Activated CD8-positive, alpha-beta memory T cell treated with anti-CD3 and anti-CD28 coated beads, Interleukin-2, amount 50 U/mL, for 1 hour (primary cell): ENCODE measurements around the gene SLC7A4.
"Not testable (repeated sequence)": the region's sequence is repeated elsewhere in the genome, so short reads cannot be mapped to it uniquely, and the experiment has no call there.

Experiments
- DNase-seq: peaks from one replicate; pipeline ENCODE4 v3.0.0-alpha.2; 2020; ENCODE audit errors: extremely low read depth

Gene SLC7A4

DNA sequence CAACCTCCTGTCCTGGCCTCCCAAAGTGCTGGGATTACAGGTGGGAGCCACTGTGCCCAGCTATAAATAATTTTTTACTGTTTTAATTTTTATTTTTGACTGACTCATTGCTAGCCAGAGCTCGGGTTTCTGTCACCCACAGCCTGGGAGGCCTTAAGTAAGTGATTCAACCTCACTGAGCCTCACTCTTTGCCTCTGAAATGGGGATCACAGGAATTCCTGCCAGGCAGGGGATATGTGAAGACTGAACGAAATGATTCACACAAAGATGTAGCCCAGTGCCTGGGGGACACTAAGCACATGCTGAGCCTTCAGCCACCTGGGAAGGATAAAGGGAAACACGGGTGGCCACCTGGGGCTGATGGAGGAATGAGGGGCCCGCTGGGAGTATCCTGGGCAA lies 9.6 kb upstream of the SLC7A4 start:
- no peak for DNase-seq

DNA sequence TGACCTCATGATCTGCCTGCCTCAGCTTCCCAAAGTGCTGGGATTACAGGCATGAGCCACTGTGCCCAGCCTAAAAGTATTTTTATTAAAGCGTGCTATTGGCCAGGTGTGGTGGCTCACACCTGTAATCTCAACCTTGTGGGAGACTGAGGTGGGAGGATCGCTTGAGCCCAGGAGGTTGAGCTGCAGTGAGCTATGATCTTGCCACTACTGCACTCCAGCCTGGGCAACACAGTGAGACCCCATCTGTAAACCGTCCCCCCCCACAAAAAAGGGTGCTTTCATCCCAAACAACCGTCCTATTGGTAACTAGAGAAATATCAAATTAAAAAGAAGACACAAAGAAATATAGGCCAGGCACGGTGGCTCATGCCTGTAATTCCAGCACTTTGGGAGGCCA lies 6.8 kb upstream of the SLC7A4 start:
- DNase-seq, result not testable (repeated sequence)

DNA sequence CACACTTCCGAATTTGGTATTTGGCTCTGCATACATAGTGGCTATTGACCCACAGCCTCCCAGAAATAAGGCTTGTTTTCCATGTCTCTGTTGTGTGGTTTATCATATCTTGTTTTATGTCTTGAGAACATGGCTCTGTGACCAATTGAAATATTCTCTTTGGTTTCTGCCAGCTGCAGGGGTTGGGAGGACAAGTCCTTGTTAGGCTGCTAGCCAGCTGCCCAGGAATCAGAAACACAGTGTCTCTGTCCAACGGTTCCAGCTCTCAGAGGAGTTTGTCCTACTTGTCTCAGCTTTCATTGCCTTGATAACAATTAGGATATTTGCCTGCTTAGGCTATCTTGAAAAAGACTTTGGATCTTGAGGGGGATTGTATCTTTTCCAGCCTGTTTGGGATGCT lies 6.0 kb upstream of the SLC7A4 start:
- no peak for DNase-seq

DNA sequence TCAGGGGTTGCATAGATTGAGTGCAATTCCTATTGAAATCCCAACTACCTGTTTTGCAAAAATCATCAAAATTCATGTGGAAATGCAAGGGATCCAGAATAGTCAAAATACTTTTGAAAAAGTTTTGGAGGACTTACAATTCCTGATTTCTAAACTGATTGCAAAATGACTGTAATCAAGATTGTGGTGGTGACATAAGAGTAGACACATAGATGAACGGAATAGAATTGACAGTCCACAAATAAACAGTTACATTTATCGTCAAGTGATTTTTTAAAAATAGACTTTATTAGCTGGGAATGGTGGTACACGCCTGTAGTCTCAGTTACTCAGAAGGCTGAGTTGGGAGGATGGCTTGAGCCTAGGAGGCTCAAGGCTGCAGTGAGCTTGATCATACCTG lies 2.6 kb upstream of the SLC7A4 start:
- DNase-seq, result no peak

DNA sequence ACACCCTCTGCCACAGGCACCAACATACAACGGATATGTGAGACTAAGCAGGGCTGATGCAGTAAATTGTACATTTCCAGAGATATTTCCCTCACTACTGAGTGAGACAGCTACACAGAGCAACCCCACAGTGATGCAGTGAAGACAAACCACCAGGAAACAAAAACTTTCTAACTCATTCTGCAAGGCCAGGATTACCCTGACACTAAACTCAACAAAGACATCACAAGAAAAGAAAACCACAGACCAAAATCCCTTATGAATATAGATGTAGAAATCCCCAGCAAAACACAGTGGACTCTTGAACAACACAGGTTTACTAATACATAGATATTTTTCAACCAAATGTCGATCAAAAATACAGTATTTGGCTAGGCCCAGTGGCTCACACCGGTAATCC lies 1.5 kb upstream of the SLC7A4 start:
- no peak for DNase-seq

DNA sequence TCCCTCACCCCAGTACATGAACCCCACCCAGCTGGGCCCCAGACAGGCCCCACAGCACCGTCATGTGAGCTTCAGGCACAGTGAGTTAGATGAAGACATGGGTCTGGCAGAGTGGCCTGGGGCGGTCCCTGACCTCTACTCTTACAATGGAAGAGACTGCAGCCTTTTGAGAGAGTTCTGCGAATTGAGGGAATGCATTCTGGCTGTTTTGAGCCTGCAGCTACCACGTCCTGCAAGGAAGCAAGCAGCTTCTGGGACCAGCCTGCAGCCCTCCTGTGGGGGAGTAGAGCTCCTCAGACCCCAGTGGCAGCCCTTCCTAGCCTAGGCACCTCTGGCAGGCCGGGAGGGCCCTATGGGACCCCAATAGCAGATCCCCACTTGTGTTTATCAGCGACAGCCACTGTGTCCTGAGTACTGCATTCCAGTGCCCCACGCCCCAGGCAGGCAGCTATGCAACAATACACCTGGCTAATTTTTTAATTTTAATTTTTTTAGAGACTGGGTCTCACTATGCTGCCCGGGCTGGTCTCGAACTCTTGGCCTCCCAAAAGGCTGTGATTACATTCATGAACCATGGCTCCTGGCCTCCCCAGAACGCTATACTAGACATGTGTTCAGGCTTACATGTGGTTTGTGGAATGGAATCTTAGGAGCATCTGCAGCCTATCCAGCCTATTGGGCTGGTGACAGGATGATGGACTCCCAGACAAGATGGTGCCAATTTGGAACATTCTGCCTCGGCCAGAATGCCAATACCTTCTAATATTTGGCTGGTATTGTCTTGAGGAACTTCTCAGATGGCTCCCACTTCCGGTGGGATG lies 717 bp upstream of the SLC7A4 start:
- no peak for DNase-seq

DNA sequence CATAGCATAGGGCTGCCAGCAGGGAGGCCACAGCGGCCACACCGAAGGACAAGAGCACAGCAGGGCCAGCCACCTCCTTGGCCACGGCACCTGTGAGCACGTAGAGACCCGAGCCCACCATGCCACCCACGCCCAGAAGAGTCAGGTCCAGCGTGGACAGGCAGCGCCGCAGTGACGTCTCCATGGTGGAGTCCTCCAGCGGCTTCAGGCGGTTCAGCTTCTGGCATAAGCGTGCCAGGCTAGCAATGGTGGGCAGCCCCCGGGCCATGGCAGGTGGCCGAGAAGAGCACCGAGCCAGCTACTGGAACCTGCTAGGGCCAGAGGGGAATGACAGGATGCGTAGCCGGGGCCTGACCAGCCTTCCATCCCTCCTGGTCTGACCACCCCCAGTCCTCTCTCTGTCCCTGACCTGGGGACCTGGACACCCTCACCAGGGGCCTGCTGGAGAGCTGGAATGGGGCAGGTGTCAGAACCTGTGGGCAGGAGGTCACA lies 770 bp downstream of the SLC7A4 start:
- DNase-seq, result no peak

DNA sequence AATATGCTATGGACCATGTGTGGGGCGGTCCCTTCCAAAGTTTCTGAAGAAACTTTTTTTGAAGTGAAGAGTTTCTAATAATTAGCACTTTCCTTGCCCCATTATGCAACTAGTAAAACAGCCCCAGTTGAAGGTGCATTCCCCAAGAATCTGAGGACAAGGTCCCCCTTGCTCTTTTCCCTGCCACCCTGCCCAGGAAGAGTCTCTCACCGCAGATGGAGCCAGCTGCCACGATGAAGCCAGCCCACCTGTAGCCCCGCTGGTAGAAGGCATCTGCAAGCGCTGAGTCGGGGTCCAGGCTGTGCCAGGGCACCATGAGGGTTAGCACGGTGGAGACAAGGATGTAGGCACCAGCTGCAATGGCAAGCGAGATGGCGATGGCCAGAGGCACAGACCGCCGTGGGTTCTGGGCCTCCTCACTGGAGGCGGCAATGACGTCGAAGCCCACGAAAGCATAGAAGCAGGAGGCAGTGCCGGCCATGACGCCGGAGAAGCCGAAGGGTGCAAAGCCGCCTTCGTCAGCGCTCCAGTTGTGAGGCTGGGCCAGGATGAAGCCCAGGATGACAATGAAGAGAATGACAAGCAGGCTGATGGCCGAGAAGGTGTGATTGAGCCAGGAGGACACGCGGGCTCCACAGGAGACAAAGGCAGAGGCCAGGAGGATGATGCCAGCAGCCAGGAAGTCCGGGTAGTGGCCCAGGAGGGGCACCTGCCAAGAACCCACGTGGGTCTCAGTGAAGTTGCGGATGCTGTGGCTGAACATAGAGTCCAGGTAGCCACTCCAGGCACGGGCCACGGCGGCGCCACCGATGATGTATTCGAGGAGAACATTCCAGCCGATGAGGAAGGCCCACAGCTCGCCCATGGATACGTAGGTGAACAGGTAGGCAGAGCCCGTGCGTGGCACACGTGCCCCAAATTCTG lies 1.5 kb downstream of the SLC7A4 start:
- DNase-seq, result no peak

DNA sequence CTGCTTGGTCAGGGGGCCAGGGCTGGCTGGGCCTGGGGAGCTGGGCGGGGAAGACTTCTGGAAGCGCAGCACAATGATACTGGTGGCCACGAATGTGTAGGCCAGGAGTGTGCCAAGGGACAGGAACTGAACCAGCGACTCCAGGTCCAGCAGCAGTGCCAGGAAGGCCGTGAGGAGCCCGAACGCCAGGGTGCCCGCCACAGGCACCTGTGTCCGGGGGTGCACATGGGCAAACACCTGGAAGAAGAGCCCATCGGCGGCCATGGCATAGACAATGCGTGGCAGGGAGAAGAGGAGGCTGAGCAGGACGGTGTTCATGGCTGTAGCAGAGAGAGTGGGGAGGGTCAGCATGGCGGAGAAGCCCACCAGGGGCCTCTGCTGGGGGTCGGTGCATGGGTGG lies 2.3 kb downstream of the SLC7A4 start:
- no peak for DNase-seq

DNA sequence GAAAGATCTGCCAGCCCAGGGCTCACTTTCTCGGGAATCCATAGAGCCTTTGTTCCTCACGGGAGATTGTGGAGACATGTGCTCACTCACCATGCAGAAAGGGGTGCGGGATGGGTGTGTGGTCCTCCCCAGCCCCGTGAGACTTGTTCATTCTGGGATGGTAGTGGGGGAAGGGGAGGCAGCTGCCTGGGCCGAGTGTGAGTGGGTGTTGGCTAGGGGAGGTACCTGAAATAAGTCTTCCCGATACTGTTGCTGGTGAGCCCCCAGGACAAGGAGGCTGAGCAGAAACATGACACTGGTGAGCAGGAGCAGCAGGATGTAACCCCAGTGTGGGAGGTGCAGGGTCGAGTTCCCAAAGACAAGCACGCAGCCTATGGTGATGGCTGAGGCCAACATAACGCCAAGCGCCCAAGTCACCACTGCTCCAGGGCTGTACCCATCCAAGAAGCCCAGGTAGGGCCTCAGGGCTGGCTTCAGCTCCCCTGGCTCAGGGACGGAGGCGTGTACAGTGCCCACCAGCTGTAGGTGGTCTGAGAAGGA lies 2.8 kb downstream of the SLC7A4 start:
- no peak for DNase-seq

DNA sequence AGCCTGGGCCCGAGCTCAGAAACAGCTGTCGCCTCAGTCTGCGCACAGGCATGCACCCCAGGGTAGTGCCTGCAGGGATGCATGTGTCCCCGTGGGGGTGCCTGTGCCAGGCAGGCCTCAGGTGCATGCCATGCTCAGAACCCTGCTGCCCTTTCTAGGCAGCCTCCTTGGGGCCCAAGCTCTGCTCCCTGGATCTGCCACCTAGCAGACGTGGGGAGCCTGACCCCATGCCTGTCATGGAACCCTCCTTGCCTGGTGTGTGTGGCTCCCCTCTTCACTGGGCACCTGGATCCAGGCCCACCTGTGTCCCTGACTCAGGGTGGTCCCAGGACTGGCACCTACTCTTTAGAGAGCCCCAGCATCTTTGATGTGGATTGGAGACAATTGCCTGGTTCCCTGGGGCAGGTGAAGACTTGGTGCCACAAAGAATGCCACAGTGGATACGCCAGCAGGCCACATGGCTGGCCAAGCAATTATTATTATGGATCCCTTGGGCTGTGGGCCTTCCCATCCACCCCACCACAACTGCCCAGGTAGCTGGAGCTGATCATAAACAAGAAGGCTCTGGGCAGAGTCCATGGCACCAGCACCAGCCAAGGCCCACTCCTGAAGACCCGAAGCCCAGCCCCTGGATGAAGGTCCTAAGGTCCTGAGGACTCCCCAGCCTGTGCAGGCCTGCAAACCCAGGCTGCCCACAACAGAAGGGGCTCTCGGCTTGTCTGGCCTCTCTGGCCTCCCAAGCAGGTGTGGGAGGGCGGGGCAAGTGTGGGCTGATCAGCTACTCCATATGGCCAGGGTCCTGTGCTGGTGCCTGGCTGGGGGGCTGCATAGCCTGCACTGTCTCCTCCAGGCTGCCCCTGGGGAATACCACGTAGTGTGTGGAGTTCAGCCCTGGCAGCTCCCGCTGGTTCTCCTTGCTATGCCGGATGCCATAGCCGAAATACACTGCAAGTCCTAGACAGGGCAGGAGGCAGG lies 3.8 kb downstream of the SLC7A4 start:
- DNase-seq, result no peak

DNA sequence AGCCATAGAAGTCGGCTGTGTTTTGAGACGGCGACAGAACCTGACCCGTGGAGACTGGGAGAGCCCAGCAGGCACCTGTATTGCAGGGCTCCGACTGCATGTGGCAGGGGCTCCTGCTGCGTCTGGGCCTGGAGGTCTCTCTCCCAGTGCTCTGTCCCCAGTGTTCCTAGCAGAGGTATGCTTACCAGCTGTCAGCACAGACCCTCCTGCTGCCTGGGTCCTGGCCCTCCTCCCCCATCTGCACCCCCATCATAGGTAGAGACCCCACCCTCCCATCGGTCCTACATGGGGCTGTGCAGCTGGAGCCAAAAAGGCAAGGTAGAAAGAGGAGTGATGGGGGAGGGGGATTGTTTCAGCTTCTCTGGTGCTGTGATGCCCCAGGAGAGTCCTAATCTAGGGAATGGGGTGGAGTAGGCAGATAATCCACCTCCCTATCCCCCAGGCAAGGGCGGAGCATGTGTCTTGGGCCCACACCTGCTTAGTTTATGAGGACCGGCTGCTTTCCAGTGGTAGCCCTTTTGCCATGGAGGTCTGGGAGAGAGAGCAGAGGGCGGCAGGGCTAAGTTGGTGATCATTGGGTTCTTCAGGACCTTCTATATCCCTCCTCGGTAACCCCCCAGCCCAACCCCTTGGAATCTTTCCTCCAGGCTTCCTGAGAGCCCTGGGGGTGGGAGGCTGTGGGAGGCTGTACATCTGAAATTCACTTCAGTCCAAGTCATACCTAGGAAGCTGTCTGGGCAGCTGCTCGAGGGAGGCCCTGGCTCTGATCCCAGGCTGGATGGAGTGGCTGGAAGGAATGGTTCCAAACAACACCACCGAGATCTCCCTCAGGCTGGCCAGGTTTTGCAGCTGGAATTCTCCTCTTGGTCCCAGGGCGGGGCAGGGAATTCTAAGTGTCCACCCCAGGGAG lies 5.3 kb downstream of the SLC7A4 start:
- DNase-seq, result no peak

DNA sequence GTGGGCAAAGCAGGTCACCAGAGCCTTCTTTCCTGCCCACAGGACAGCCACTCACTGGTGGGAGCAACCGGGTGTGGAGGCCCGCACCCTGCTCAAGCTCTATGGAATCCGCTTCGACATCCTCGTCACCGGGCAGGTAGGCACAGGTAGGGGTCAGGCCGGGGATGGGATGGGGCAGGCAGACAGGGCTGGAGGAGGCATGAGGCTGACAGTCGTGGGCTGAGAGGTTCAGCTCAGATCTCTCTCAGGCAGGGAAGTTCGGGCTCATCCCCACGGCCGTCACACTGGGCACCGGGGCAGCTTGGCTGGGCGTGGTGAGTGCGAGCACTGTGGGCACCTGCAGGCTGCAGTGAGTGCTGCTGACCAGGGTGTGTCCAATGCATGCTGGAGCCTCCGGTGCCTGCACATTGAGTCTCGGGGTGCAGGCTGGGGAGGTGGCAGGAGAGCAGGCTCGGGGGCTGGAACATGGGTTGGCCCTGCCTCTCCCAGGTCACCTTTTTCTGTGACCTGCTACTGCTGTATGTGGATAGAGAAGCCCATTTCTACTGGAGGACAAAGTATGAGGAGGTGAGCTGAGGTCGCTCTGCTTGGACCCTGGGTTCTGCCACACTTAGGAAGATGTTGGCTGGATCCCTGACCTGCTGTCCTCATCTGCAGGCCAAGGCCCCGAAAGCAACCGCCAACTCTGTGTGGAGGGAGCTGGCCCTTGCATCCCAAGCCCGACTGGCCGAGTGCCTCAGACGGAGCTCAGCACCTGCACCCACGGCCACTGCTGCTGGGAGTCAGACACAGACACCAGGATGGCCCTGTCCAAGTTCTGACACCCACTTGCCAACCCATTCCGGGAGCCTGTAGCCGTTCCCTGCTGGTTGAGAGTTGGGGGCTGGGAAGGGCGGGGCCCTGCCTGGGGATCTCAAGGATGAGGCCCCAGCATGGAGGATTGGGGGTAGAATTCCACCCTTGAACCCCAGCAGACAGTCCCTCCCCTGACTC lies 6.3 kb downstream of the SLC7A4 start:
- no peak for DNase-seq

DNA sequence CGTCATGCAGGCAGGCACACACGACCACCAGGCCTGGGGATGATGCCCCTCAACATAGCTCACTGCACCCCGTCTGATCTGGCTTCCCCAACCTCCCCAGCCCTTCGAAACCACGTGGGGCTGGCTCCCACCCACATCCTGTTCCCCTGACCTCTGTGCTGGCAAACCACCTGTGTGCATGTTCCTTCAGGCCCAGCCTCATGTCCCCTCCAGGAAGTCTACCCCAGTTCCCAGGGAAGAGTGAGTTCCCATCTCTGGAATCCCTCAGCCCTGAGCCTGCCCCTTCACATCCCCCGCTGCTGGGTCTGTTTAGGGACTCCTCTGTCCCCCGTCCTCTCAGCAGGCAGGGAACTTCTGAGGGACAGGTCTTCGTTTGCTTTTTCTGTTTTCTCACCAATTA lies 7.1 kb downstream of the SLC7A4 start:
- no peak for DNase-seq

DNA sequence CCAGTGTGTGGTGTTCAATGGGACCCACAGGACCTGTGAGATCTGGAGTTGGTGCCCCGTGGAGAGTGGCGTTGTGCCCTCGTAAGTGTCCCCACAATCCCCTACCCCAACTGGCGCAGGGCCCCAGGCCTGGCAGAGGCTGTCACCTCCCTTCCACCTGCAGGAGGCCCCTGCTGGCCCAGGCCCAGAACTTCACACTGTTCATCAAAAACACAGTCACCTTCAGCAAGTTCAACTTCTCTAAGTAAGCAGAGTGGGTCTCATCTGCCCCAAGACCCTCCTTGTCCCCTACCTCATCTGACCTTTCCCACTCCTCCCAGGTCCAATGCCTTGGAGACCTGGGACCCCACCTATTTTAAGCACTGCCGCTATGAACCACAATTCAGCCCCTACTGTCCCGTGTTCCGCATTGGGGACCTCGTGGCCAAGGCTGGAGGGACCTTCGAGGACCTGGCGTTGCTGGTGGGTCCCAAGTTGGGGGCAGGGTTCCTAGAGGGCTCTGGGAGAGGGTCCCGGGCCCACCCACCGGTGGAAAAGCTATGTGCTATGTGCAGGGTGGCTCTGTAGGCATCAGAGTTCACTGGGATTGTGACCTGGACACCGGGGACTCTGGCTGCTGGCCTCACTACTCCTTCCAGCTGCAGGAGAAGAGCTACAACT lies 9.3 kb downstream of the SLC7A4 start:
- DNase-seq, result no peak

DNA sequence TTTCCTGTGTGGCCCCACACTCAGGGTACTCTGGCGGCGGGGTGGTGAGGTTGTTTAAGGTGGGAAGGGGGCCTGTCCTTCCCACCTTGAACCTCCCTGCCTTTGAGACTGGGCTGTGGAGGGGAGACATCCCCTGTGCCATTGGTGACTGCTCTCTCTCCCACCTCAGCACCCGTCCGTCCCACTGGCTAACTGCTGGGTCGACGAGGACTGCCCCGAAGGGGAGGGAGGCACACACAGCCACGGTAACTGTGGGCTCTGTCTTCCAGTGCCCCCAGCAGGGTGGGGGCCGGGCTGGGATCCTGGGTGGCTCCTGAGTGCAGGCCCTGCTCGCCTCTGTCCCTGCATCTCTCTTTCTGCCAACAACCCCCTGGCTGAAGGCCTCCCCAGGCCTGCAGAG lies 9.9 kb downstream of the SLC7A4 start:
- no peak for DNase-seq

DNA sequence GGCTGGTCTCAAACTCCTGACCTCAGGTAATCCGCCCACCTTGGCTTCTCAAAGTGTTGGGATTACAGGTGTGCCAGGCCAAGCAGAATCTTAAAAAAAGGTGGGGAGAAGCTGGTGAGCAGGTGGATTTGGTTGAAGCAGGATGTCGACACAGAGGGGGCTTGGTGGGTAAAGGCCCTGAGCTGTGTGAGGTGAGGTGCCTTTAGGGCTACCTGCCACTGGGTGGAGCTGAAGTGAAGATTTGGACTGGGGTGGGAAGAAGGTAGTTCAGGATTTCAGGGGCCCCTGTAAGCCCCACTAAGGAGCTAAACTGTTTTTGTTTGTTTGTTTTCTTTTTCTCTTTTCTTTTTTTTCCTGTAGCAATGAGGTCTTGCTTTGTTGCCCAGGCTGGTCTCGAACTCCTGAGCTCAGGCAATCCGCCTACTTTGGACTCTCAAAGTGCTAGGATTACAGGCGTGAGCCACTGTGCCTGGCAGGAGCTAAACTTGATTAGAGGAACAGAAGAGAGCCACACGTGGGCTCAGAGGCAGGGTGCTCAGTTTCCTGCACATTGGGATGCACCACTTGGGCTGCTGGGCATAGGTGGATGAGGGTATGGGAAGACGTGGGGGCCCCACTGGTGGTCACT lies 11.4 kb downstream of the SLC7A4 start:
- DNase-seq, result no peak

DNA sequence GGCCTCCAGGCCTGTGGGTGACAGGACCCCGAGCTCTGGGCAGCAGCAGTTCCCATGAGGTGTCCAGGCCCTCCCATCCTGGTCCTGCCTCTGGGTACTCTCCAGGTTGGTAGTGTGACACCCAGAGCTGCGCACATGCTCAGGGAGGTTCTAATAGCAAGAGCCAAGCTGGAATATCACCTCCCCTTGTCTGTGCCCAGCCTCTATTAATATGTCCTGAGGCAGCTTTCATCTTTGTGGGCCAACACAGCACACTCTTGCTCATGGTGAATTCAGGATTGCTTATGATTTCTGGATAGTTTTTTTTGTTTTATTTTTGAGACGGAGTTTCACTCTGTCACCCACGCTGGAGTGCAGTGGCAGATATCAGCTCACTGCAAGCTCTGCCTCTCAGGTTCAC lies 14.0 kb downstream of the SLC7A4 start:
- no peak for DNase-seq
